Neural cell (in vitro differentiated cells): ENCODE results near the gene PLK3. TPM values are rescaled to one million over a fixed set of nuclear protein-coding genes. Genes with fewer than 3 reads are reported as not detected.

Experiments used
- H2AFZ ChIP-seq: fragments of 200-600, 300-800 bp; sonication (generic), shearing (Covaris generic); 2 replicates; pipeline ENCODE4 v1.6.0; 2014; ENCODE audit warnings: low read depth, mild to moderate bottlenecking, antibody characterized with exemption, low read length, moderate library complexity
- H3F3A ChIP-seq: fragments of 200-600 bp; shearing (Covaris generic); 2 replicates; pipeline ENCODE4 v1.6.1; 2016; ENCODE audit warnings: mild to moderate bottlenecking, moderate library complexity, mixed read lengths, antibody characterized with exemption, low read length; ENCODE audit not compliant: insufficient read depth, poor library complexity, severe bottlenecking
- H3K27ac ChIP-seq: fragments of 200-600, 300-800 bp; sonication (generic), shearing (Covaris generic); 2 replicates; pipeline ENCODE4 v1.5.1; 2014; ENCODE audit warnings: mild to moderate bottlenecking, low read length, moderate library complexity
- H3K27me3 ChIP-seq: fragments of 300-800, 200-600 bp; sonication (generic), shearing (Covaris generic); 2 replicates; pipeline ENCODE4 v1.6.0; 2014; ENCODE audit warnings: mild to moderate bottlenecking, low read depth, low read length, moderate library complexity; ENCODE audit not compliant: insufficient read depth
- H3K36me3 ChIP-seq: fragments of 300-800, 200-600 bp; sonication (generic), shearing (Covaris generic); 2 replicates; pipeline ENCODE4 v1.5.1; 2014; ENCODE audit warnings: mild to moderate bottlenecking, antibody characterized with exemption, low read length, moderate library complexity; ENCODE audit not compliant: insufficient read depth
- H3K4me2 ChIP-seq: fragments of 300-800, 200-600 bp; sonication (generic), shearing (Covaris generic); 2 replicates; pipeline ENCODE4 v1.6.0; 2014; ENCODE audit warnings: mild to moderate bottlenecking, low read length
- H3K4me3 ChIP-seq: fragments of 300-800, 200-600 bp; sonication (generic), shearing (Covaris generic); 2 replicates; pipeline ENCODE4 v1.5.1; 2014; ENCODE audit warnings: mild to moderate bottlenecking, low read length, moderate library complexity
- H3K79me2 ChIP-seq: fragments of 200-600 bp; shearing (Covaris generic); replicated peaks from 2 replicates; pipeline ENCODE4 v1.6.0; 2014; ENCODE audit warnings: mild to moderate bottlenecking, low read length, moderate library complexity; ENCODE audit not compliant: insufficient read depth
- H3K9ac ChIP-seq: fragments of 300-800, 200-600 bp; sonication (generic), shearing (Covaris generic); 2 replicates; pipeline ENCODE4 v1.6.1; 2016; ENCODE audit warnings: mild to moderate bottlenecking, low read length, mixed read lengths
- H3K9me2 ChIP-seq: fragments of 200-600 bp; shearing (Covaris generic); 2 replicates; pipeline ENCODE4 v1.6.1; 2016; ENCODE audit warnings: mild to moderate bottlenecking, low read length, mixed read lengths; ENCODE audit not compliant: insufficient read depth
- H3K9me3 ChIP-seq: fragments of 200-600, 300-800 bp; sonication (generic), shearing (Covaris generic); 2 replicates; pipeline ENCODE4 v1.6.1; 2016; ENCODE audit warnings: mild to moderate bottlenecking, mixed run types, low read length, moderate library complexity, mixed read lengths
- H4K20me1 ChIP-seq: fragments of 200-600 bp; shearing (Covaris generic); 2 replicates; pipeline ENCODE4 v1.6.1; 2016; ENCODE audit warnings: mild to moderate bottlenecking, mixed run types; ENCODE audit not compliant: insufficient read depth
- CTCF ChIP-seq: fragments of 450-650 bp; IDR thresholded peaks from 2 replicates; pipeline ENCODE4 v1.5.1; 2014; ENCODE audit warnings: antibody characterized with exemption, mild to moderate bottlenecking, moderate library complexity; ENCODE audit not compliant: poor library complexity, severe bottlenecking
- EP300 ChIP-seq: fragments of 450-650 bp; conservative IDR thresholded peaks from 2 replicates; pipeline ENCODE4 v1.6.1; 2014; ENCODE audit warnings: antibody characterized with exemption, mild to moderate bottlenecking, moderate library complexity; ENCODE audit not compliant: poor library complexity, severe bottlenecking
- EZH2 ChIP-seq: fragments of 200-600, 300-800 bp; shearing (Covaris generic), sonication (generic); IDR thresholded peaks from 2 replicates; pipeline ENCODE4 v1.6.1; 2014; ENCODE audit warnings: antibody characterized with exemption, low read length, borderline replicate concordance, mild to moderate bottlenecking; ENCODE audit not compliant: insufficient read depth, poor library complexity, severe bottlenecking
- MXI1 ChIP-seq: fragments of 450-650 bp; conservative IDR thresholded peaks from 2 replicates; pipeline ENCODE4 v1.6.1; 2014; ENCODE audit warnings: antibody characterized with exemption, mild to moderate bottlenecking; ENCODE audit not compliant: poor library complexity, severe bottlenecking
- POLR2AphosphoS5 ChIP-seq: IDR thresholded peaks from 2 replicates; pipeline ENCODE4 v1.6.1; 2012
- RAD21 ChIP-seq: fragments of 450-650 bp; conservative IDR thresholded peaks from 2 replicates; pipeline ENCODE4 v1.6.1; 2014; ENCODE audit warnings: antibody characterized with exemption, mild to moderate bottlenecking, moderate library complexity
- REST ChIP-seq: IDR thresholded peaks from 2 replicates; pipeline ENCODE4 v1.6.1; 2012; ENCODE audit warnings: borderline replicate concordance
- SMC3 ChIP-seq: fragments of 450-650 bp; conservative IDR thresholded peaks from 2 replicates; pipeline ENCODE4 v1.6.1; 2014; ENCODE audit warnings: antibody characterized with exemption, mild to moderate bottlenecking, moderate library complexity; ENCODE audit not compliant: poor library complexity
- TAF1 ChIP-seq: IDR thresholded peaks from 2 replicates; pipeline ENCODE4 v1.6.1; 2012; ENCODE audit warnings: low read depth
- polyA plus RNA-seq: library from polyadenylated mRNA; depleted of rRNA; stranded (reverse); fragments of >200 nt; gene quantifications from 2 replicates; pipeline ENCODE4 v1.2.3, GENCODE V29; 2014

Gene PLK3
- polyA plus RNA-seq, 1 donor from 2014 or later = 8.3 TPM

- no peak for TF ChIP-seq EZH2
- no peak for TF ChIP-seq EP300
- no peak for TF ChIP-seq CTCF
- no peak for TF ChIP-seq POLR2AphosphoS5
- no peak for TF ChIP-seq TAF1
- no peak for TF ChIP-seq RAD21
- no peaks in the 10 kb centered on the region for H3K79me2 ChIP-seq
- H4K20me1 ChIP-seq = no peaks in the 10 kb centered on the region
- H3K9me2 ChIP-seq = no peaks in the 10 kb centered on the region
- H3K27me3 ChIP-seq = no peaks in the 10 kb centered on the region
- H2AFZ ChIP-seq = no peak overlapping the region
- no peaks in the 10 kb centered on the region for H3K9me3 ChIP-seq
- H3F3A ChIP-seq = no peaks in the 10 kb centered on the region
- H3K4me3 ChIP-seq = no peak overlapping the region
- no peak overlapping the region for H3K27ac ChIP-seq
- H3K4me2 ChIP-seq = no peak overlapping the region
- no peak overlapping the region for H3K9ac ChIP-seq
- H3K36me3 ChIP-seq = no peaks in the 10 kb centered on the region
Observed at GRCh38 chr1:44829506-44830384, 29.6 kb downstream of the PLK3 start.

- Histone ChIP-seq H3K9me3 (no peaks in the 10 kb centered on the region), H3K4me3 (no peak overlapping the region), H2AFZ (no peak overlapping the region), H3K9me2 (no peaks in the 10 kb centered on the region), H3K36me3 (no peaks in the 10 kb centered on the region), H3K9ac (no peak overlapping the region), H3K27ac (no peak overlapping the region), H3K79me2 (no peaks in the 10 kb centered on the region), H4K20me1 (no peaks in the 10 kb centered on the region), H3F3A (no peaks in the 10 kb centered on the region), H3K4me2 (no peak overlapping the region), H3K27me3 (no peaks in the 10 kb centered on the region)
- TF ChIP-seq CTCF (no peak), RAD21 (no peak), EP300 (no peak), TAF1 (no peak), REST (no peak), EZH2 (no peak), MXI1 (no peak), SMC3 (no peak)
Observed at GRCh38 chr1:44830900-44831304, 30.7 kb downstream of the PLK3 start.
